ENCODE results near the gene MRPS26. TPM values are rescaled to one million over a fixed set of nuclear protein-coding genes. Genes with fewer than 3 reads are reported as not detected.

Gene MRPS26
- total and polyA plus RNA-seq, 11 donors = 36.5 to 111 (median 52.4) TPM

- TF ChIP-seq POLR2A (IDR thresholded peaks at IDR 0.05) (no peak), CTCF (IDR thresholded peaks at IDR 0.05) (peak in 4 of 12 donors; percentile 12 to 27 (median 17))
- 78 to 85% (median 80%) methylated on average over 8 of the region's 8 CpGs for WGBS, 4 donors
- ATAC-seq = peak in 3 of 4 donors; percentile 15 to 47 (median 25)
- DNase-seq = no peak
- H3K4me1 ChIP-seq = peaks cover 0 to 13% (median 5%) of the 10 kb centered on the region in 12 donors
- no peaks in the 10 kb centered on the region for H3K36me3 ChIP-seq
- H3K9me3 ChIP-seq = no peaks in the 10 kb centered on the region
- intact Hi-C loops (cut with DNase I) = loop anchor here in 2 of 10 donors (5.0 kb wide), 1 partner anchor 43 kb away; no protein-coding TSS in a partner anchor
- H3K27me3 ChIP-seq = peaks cover 0 to 25% (median 15%) of the 10 kb centered on the region in 9 donors
- H3K27ac ChIP-seq = no peak overlapping the region
- no peak overlapping the region for H3K4me3 ChIP-seq
Measured at GRCh38 chr20:3068986-3069900, 23.4 kb downstream of the MRPS26 start.

- Histone ChIP-seq H3K36me3 (no peaks in the 10 kb centered on the region), H3K9me3 (no peaks in the 10 kb centered on the region), H3K27me3 (peaks cover 0 to 25% (median 15%) of the 10 kb centered on the region in 9 donors), H3K4me1 (peaks cover 0 to 13% (median 5%) of the 10 kb centered on the region in 12 donors), H3K27ac (no peak overlapping the region), H3K4me3 (peak overlapping the region in 1 of 12 donors; percentile 69)
- WGBS, 4 donors = 89 to 94% (median 91%) methylated on average over 4 of the region's 4 CpGs
- ATAC-seq (no peak), DNase-seq (no peak)
- intact Hi-C loops (cut with DNase I) = no loop called here
- TF ChIP-seq POLR2A (IDR thresholded peaks at IDR 0.05) (no peak), CTCF (IDR thresholded peaks at IDR 0.05) (no peak)
Measured at GRCh38 chr20:3070725-3071124, 24.9 kb downstream of the MRPS26 start.

GRCh38 chr20:3071266-3071609 lies 25.4 kb downstream of the MRPS26 start:
- ATAC-seq (no peak), DNase-seq (no peak)
- 74 to 87% (median 81%) methylated on average over 9 to 16 of the region's 16 CpGs for WGBS, 4 donors
- Histone ChIP-seq H3K9me3 (no peaks in the 10 kb centered on the region), H3K27ac (no peak overlapping the region), H3K4me3 (peak overlapping the region; percentile 15 to 74 (median 56)), H3K36me3 (no peaks in the 10 kb centered on the region), H3K4me1 (peaks cover 0 to 13% (median 5%) of the 10 kb centered on the region in 12 donors), H3K27me3 (peaks cover 0 to 25% (median 15%) of the 10 kb centered on the region in 9 donors)
- TF ChIP-seq CTCF (IDR thresholded peaks at IDR 0.05) (no peak), POLR2A (IDR thresholded peaks at IDR 0.05) (no peak)
- intact Hi-C loops (cut with DNase I) = no loop called here

Measured in heart left ventricle (tissue), 16 donors.